BE2C (cell line): ENCODE results near the gene ZNF423.

ENCODE experiments used
- DNase-seq: peaks from one replicate; pipeline ENCODE4 v3.0.0-alpha.2; 2020
- H3K27me3 ChIP-seq: fragments of 250-450 bp; sonication (Bioruptor Pico); 2 replicates; pipeline ENCODE4 v1.5.1; 2020; ENCODE audit warnings: mild to moderate bottlenecking
- H3K36me3 ChIP-seq: fragments of 250-450 bp; sonication (Bioruptor Pico); 2 replicates; pipeline ENCODE4 v1.5.1; 2020; ENCODE audit warnings: mild to moderate bottlenecking
- H3K4me1 ChIP-seq: fragments of 250-450 bp; sonication (Bioruptor Pico); 2 replicates; pipeline ENCODE4 v1.5.1; 2020
- H3K4me3 ChIP-seq: 2 replicates; pipeline ENCODE4 v1.5.1; 2011; ENCODE audit warnings: low read depth, low read length
- H3K9me3 ChIP-seq: fragments of 250-450 bp; sonication (Bioruptor Pico); 2 replicates; pipeline ENCODE4 v1.5.1; 2020
- TF ChIP-seq, protein P1 (sequence below): IDR thresholded peaks from 2 replicates; pipeline ENCODE4 v1.5.1; 2012; ENCODE audit warnings: mild to moderate bottlenecking, low read depth, low read length

Gene ZNF423

DNA sequence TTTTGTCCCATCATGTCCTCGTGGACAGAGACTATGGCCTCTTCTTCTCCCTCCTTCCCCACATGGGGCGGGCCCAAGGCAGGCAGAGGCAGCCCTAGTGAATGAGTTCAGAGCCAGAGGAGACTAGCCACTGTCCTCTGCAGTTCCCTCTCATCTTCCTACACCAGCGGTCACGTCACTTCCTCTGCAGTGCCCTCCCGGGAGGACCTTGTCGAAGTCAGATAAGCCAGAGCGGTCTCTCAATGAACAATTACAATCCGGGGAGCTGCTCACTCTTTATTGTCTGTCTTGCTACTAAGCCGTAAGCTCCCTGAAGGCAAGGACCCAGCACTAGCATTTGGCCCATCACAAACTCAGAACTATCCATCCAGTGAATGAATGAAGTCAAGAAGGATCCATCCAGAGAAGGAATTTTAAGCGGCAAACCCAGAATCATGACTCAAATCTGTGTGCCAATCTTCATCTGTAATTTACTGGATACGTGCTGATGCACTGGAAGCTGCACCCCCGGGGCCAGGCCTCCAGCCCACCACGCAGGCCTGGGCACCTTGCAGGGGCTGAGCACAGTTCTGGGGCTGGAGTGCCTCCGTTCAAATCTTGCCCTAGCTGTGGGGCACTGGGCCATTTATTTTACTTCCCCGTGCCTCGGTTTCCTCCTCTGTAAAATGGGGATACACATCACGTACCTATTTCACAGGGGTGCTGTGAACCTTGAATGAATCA, 18.1 kb downstream of the ZNF423 start:
- H3K36me3 ChIP-seq: no peaks in the 10 kb centered on the region
- H3K4me1 ChIP-seq: peaks cover 29% of the 10 kb centered on the region
- H3K9me3 ChIP-seq: no peaks in the 10 kb centered on the region
- TF ChIP-seq, protein P1, sequence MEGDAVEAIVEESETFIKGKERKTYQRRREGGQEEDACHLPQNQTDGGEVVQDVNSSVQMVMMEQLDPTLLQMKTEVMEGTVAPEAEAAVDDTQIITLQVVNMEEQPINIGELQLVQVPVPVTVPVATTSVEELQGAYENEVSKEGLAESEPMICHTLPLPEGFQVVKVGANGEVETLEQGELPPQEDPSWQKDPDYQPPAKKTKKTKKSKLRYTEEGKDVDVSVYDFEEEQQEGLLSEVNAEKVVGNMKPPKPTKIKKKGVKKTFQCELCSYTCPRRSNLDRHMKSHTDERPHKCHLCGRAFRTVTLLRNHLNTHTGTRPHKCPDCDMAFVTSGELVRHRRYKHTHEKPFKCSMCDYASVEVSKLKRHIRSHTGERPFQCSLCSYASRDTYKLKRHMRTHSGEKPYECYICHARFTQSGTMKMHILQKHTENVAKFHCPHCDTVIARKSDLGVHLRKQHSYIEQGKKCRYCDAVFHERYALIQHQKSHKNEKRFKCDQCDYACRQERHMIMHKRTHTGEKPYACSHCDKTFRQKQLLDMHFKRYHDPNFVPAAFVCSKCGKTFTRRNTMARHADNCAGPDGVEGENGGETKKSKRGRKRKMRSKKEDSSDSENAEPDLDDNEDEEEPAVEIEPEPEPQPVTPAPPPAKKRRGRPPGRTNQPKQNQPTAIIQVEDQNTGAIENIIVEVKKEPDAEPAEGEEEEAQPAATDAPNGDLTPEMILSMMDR: no peak
- H3K4me3 ChIP-seq: no peak overlapping the region
- no peaks in the 10 kb centered on the region for H3K27me3 ChIP-seq
- DNase-seq: no peak

DNA sequence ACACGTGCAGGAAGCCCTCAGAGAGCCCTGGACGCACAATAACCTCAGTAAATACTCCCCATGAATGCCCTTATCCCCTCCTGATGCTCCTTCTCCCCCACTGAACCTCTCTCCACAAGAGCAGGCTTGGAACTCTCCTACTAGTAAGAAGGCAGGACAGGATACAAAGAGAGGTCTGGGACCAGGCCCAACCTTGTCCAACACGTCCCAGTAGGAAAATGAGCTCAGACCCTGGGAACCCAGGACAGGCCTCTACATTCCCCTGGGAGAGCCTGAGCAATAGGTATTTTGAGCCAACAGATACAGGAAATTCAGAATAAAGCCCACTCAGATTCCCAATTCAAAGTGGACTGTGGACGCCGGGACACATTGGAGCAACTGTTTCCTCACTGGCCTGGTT, 19.2 kb downstream of the ZNF423 start:
- H3K4me3 ChIP-seq: no peak overlapping the region
- H3K9me3 ChIP-seq: no peaks in the 10 kb centered on the region
- H3K27me3 ChIP-seq: no peaks in the 10 kb centered on the region
- peaks cover 29% of the 10 kb centered on the region for H3K4me1 ChIP-seq
- TF ChIP-seq, protein P1: no peak
- H3K36me3 ChIP-seq: no peaks in the 10 kb centered on the region
- DNase-seq: no peak

DNA sequence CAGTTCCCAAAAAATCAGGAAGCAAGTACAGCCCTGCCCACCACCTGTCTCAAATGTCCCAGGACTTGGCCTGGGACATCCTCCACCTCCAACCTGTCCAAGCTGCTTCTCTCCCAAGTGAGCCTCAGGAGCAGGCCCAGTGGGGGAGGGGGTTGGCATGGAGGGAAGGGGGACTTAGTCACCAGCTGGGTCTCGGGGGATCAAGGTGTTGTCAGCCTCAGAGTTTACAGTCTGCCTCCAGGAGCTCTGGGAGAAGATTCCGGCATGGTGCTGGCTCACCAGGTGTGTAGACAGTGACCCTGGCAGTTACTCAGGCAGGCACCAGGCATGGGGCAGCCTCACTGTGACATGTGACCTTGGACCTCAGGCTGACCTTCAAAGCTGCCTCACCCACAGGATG, 19.7 kb downstream of the ZNF423 start:
- no peak for DNase-seq
- Histone ChIP-seq H3K4me1 (peaks cover 29% of the 10 kb centered on the region), H3K36me3 (no peaks in the 10 kb centered on the region), H3K27me3 (no peaks in the 10 kb centered on the region), H3K9me3 (no peaks in the 10 kb centered on the region), H3K4me3 (no peak overlapping the region)
- TF ChIP-seq, protein P1: no peak

DNA sequence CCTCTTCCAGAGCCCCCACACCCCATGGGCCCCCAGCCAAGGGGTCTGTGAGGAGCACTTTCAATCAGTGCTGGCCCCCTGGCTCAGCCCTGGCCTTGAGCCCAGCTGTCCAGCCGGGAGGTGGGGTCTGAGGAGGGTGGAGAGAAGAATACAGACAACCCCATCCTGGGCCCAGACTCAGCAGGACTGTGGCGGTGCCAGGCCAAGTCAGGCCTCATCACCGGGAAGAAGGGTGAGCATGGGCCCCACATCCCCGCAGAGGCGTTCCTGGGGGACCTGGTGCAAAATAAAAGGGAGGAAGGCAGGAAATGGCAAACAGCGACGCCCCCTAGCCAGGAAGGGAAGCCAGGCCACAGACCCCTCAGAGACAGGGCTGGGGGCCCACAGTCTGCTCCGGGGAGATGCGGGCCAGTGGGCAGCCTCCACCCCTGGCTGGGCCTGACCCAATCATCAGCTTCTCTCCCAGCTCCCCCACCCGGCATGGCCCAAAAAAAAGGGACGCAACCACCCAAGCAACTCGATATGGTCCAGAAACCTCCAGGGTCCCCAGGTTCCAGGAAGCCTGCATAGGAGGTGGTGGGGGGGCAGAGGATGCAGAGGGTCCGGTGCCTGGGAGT, 20.6 kb downstream of the ZNF423 start:
- DNase-seq: peak; percentile 39
- Histone ChIP-seq H3K9me3 (no peaks in the 10 kb centered on the region), H3K4me1 (peaks cover 29% of the 10 kb centered on the region), H3K36me3 (no peaks in the 10 kb centered on the region), H3K4me3 (no peak overlapping the region), H3K27me3 (no peaks in the 10 kb centered on the region)
- TF ChIP-seq, protein P1: no peak

DNA sequence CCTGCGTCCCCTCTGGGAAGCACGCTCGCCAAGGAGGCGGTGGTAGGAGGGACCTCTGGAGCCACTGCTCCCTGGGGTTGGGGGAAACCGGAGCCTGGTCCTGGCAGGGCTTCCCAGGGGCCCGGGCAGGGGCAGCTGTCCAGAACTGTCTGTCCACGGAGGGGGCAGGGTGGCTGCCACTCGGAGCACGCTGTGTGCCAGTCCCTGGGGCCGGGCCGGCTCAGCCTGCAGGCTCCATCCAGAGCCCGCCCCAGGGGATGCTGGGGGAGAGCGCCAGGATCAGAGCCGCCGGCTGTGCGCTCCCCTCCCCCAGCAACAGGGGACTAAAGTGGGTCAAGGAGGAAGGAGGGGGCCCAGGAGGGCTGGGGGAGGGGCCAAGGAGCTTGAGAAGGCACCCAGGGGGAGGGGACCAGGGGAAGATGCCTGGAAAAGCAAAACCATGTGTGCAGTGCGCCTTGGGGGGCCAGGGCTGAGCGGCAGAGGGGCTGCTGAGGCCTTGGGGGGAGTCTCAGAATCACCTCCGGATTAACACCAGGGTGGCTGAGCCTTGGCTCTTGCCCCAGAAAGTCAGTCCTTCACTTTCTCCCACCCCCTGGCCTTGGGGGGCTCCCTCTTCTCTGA, 21.3 kb downstream of the ZNF423 start:
- Histone ChIP-seq H3K27me3 (no peaks in the 10 kb centered on the region), H3K4me3 (no peak overlapping the region), H3K9me3 (no peaks in the 10 kb centered on the region), H3K4me1 (peaks cover 29% of the 10 kb centered on the region), H3K36me3 (no peaks in the 10 kb centered on the region)
- TF ChIP-seq, protein P1: no peak
- DNase-seq: peak; percentile 85
